Adrenal gland (tissue), 12 donors: ENCODE results near the gene ZSWIM8. TPM values are rescaled to one million over a fixed set of nuclear protein-coding genes. Genes with fewer than 3 reads are reported as not detected.

Experiments used
- DNase-seq, 7 donors: peaks; one replicate each; pipeline ENCODE4 v3.0.0-alpha.2; 2019 to 2020
- H3K27ac ChIP-seq, 5 donors: fragments of 200-600 bp; sonication (generic) in 4 of 5; 1 replicate in 3 of 5; 2 replicates in 2 of 5; pipeline versions ENCODE4 v1.5.1 to v1.8.0; 2016 to 2020; ENCODE audit warnings: mild to moderate bottlenecking in 1 of 5
- H3K27me3 ChIP-seq: fragments of 200-600 bp; 2 replicates; pipeline ENCODE4 v1.8.0; 2021
- H3K36me3 ChIP-seq, 2 donors: fragments of 200-600 bp; replicated peaks in 1 of 2; 1 replicate in 1 of 2; 2 replicates in 1 of 2; pipeline versions ENCODE4 v1.5.1 to v1.8.0; 2018 to 2022
- H3K4me1 ChIP-seq, 2 donors: fragments of 200-600 bp; replicated peaks in 1 of 2; 1 replicate in 1 of 2; 2 replicates in 1 of 2; pipeline versions ENCODE4 v1.5.1 to v1.8.0; 2018 to 2021
- H3K4me3 ChIP-seq, 4 donors: fragments of 200-600 bp; sonication (generic) in 3 of 4; one replicate each; pipeline ENCODE4 v1.5.1; 2016 to 2018
- H3K9me3 ChIP-seq, 3 donors: fragments of 200-600 bp; sonication (generic) in 1 of 3; replicated peaks in 1 of 3; 1 replicate in 2 of 3; 2 replicates in 1 of 3; pipeline versions ENCODE4 v1.5.1 to v1.8.0; 2016 to 2021
- CTCF ChIP-seq, 6 experiments: fragments of 450-650 bp in 4 of 6; fragments of 200-600 bp in 2 of 6; sonication (generic) in 1 of 6; IDR thresholded peaks; 1 replicate in 5 of 6; 2 replicates in 1 of 6; pipeline versions ENCODE4 v1.5.1 to v1.8.0; 2016 to 2021; ENCODE audit warnings: antibody characterized with exemption in 6 of 6, mild to moderate bottlenecking in 2 of 6, moderate library complexity in 1 of 6
- POLR2A ChIP-seq, 2 donors: fragments of 450-650 bp; IDR thresholded peaks; one replicate each; pipeline ENCODE4 v1.6.1; 2017; ENCODE audit warnings: antibody characterized with exemption in 2 of 2, mild to moderate bottlenecking in 2 of 2, moderate library complexity in 1 of 2
- WGBS, 4 donors: extraction: QIAGEN DNeasy Blood & Tissue Kit in 2 of 4; methylation state at CpG; one replicate each; pipeline versions ENCODE4 v1.1.5 to v1.1.7; 2013 to 2017; 5-methylcytosine and 5-hydroxymethylcytosine counted together
- intact Hi-C, 2 donors: fragments of 100-400 bp; cut with DNase I; formaldehyde crosslinking; loops; one replicate each; pipeline versions ENCODE4 v1.14.1 to v1.15.0; 2022 to 2023
- polyA plus RNA-seq, 3 donors: library from polyadenylated mRNA; stranded (reverse); fragments of 200-250 nt in 2 of 3; fragments of 350-450 nt in 1 of 3; fragmentation: Illumina TruSeq in 1 of 3; extraction: RNeasy Lipid Tissue Mini Kit (QIAGEN cat#74804) in 1 of 3; gene quantifications; one replicate each; pipeline ENCODE4 v1.2.3, GENCODE V29; 2013 to 2014
- small RNA-seq, 2 donors: library from RNA; depleted of rRNA; stranded (forward); fragments of <200 nt; gene quantifications; one replicate each; pipeline ENCODE3, GENCODE V24; 2016
- total RNA-seq, 9 donors: library from RNA; depleted of rRNA in 4 of 9; stranded (reverse); fragments of >200 nt in 4 of 9; fragments of 120-200 nt in 1 of 9; fragmentation: NEBNext Ultra II Directional in 1 of 9; extraction: Animal tissue kit (Norgen Biotek cat#: 25700) in 1 of 9; gene quantifications; one replicate each; pipeline versions ENCODE4 v1.1.0 to v1.2.4, GENCODE V29; 2013 to 2023
- donor health status: healthy with polysubstance abuse.
- donor health status: Bipolar disorder and iron deficiency.
- donor health status: DM: yes; HTN: yes; CAD: no.
- donor health status: DM: no; HTN: no; CAD: no.
- donor health status: DM: no; HTN: no; CAD: no.
- donor health status: DM: yes; HTN: yes; CAD: no.

Gene ZSWIM8
- total and polyA plus RNA-seq, 12 donors = 55.7 to 714 (median 114) TPM

GRCh38 chr10:73847031-73847430 is 61.6 kb downstream of the ZSWIM8 start:
- no peak overlapping the region for H3K27ac ChIP-seq
- intact Hi-C loops = loop anchor here in 1 of 2 donors (5.0 kb wide), 1 partner anchor 35 kb away; no protein-coding TSS in a partner anchor
- no peaks in the 10 kb centered on the region for H3K9me3 ChIP-seq
- no peak overlapping the region for H3K4me3 ChIP-seq
- 92 to 100% (median 93%) methylated on average over 3 to 7 of the region's 7 CpGs for WGBS, 4 donors
- H3K36me3 ChIP-seq = peaks cover 0 to 44% of the 10 kb centered on the region in 2 donors
- no peaks in the 10 kb centered on the region for H3K4me1 ChIP-seq
- no peak for DNase-seq
- TF ChIP-seq POLR2A (IDR thresholded peaks at IDR 0.05) (no peak), CTCF (IDR thresholded peaks at IDR 0.05) (no peak)
- no peaks in the 10 kb centered on the region for H3K27me3 ChIP-seq

- Histone ChIP-seq H3K27ac (peak overlapping the region in 1 of 5 donors; percentile 20), H3K27me3 (no peaks in the 10 kb centered on the region), H3K9me3 (no peaks in the 10 kb centered on the region), H3K4me3 (no peak overlapping the region), H3K36me3 (peaks cover 0 to 40% of the 10 kb centered on the region in 2 donors), H3K4me1 (no peaks in the 10 kb centered on the region)
- peak; percentile 69 to 94 (median 83) for DNase-seq
- TF ChIP-seq POLR2A (IDR thresholded peaks at IDR 0.05) (no peak), CTCF (IDR thresholded peaks at IDR 0.05) (peak; percentile 98 to 100 (median 99))
- intact Hi-C loops = loop anchor here (2.0 to 5.0 kb wide), 2 partner anchors 30 to 33 kb away; no protein-coding TSS in a partner anchor
- WGBS, 4 donors = 29 to 39% (median 38%) methylated on average over 17 of the region's 17 CpGs
Observed at GRCh38 chr10:73848821-73849489, 63.5 kb downstream of the ZSWIM8 start.

- H3K4me1 ChIP-seq = no peaks in the 10 kb centered on the region
- intact Hi-C loops = no loop called here
- H3K36me3 ChIP-seq = peaks cover 0 to 40% of the 10 kb centered on the region in 2 donors
- no peak overlapping the region for H3K4me3 ChIP-seq
- H3K9me3 ChIP-seq = no peaks in the 10 kb centered on the region
- DNase-seq = no peak
- WGBS, 4 donors = 75 to 87% (median 82%) methylated on average over 7 to 8 of the region's 8 CpGs
- peak overlapping the region in 1 of 5 donors; percentile 4 for H3K27ac ChIP-seq
- TF ChIP-seq CTCF (IDR thresholded peaks at IDR 0.05) = no peak
- TF ChIP-seq POLR2A (IDR thresholded peaks at IDR 0.05) = no peak
- H3K27me3 ChIP-seq = no peaks in the 10 kb centered on the region
Observed at GRCh38 chr10:73850211-73850610, 64.8 kb downstream of the ZSWIM8 start.

GRCh38 chr10:73850863-73851461 is 65.6 kb downstream of the ZSWIM8 start:
- no peak overlapping the region for H3K4me3 ChIP-seq
- DNase-seq = no peak
- H3K4me1 ChIP-seq = no peaks in the 10 kb centered on the region
- WGBS, 4 donors = 64 to 92% (median 71%) methylated on average over 6 to 15 of the region's 15 CpGs
- no peak for TF ChIP-seq POLR2A (IDR thresholded peaks at IDR 0.05)
- intact Hi-C loops = no loop called here
- no peaks in the 10 kb centered on the region for H3K27me3 ChIP-seq
- no peaks in the 10 kb centered on the region for H3K9me3 ChIP-seq
- peak overlapping the region in 1 of 5 donors; percentile 13 for H3K27ac ChIP-seq
- H3K36me3 ChIP-seq = peaks cover 0 to 40% of the 10 kb centered on the region in 2 donors

Small RNA genes lying within 50 kb of the gene (small RNA-seq; reads per million reads assigned to genes)
- gene AC022400.4 = 0 reads per million in 2 donors
- gene AC022400.9 = 0 reads per million in 2 donors
- 0 reads per million in 2 donors for gene ZSWIM8-AS1

Other genes with a start within 250 kb of the ZSWIM8 start
- 10 to 100 TPM; 10.0 to 26.8 (median 17.5) TPM for gene USP54, start 194.3 kb upstream of the ZSWIM8 start, total RNA-seq
- 10 to 100 TPM in 1 of 3 donors, 1 to 10 TPM in 2; 7.3 to 11.6 (median 7.8) TPM for gene USP54, start 194.3 kb upstream of the ZSWIM8 start, polyA plus RNA-seq
- 1 to 10 TPM in 2 of 9 donors, under 1 TPM in 7; 0.18 to 4.2 (median 0.48) TPM for gene MYOZ1, start 144.1 kb upstream of the ZSWIM8 start, total RNA-seq
- under 1 TPM; 0.40 to 0.74 (median 0.48) TPM for gene MYOZ1, start 144.1 kb upstream of the ZSWIM8 start, polyA plus RNA-seq
- gene SYNPO2L, start 129.6 kb upstream of the ZSWIM8 start, total RNA-seq = 1 to 10 TPM in 3 of 9 donors, under 1 TPM in 4, not detected in 2; 0.06 to 4.3 (median 0.65) TPM
- under 1 TPM; 0.27 to 0.48 (median 0.32) TPM for gene SYNPO2L, start 129.6 kb upstream of the ZSWIM8 start, polyA plus RNA-seq
- gene AGAP5, start 87.5 kb upstream of the ZSWIM8 start, total RNA-seq = 10 to 100 TPM in 3 of 9 donors, 1 to 10 TPM in 6; 4.6 to 16.1 (median 7.1) TPM
- 10 to 100 TPM in 2 of 3 donors, 1 to 10 TPM in 1; 5.8 to 19.0 (median 13.3) TPM for gene AGAP5, start 87.5 kb upstream of the ZSWIM8 start, polyA plus RNA-seq
- 100 to 1,000 TPM in 3 of 9 donors, 10 to 100 TPM in 6; 61.3 to 133 (median 86.4) TPM for gene SEC24C, start 41.2 kb upstream of the ZSWIM8 start, total RNA-seq
- gene SEC24C, start 41.2 kb upstream of the ZSWIM8 start, polyA plus RNA-seq = 100 to 1,000 TPM in 1 of 3 donors, 10 to 100 TPM in 2; 38.4 to 109 (median 52.7) TPM
- 10 to 100 TPM; 31.7 to 72.0 (median 40.8) TPM for gene CHCHD1, start 3.6 kb upstream of the ZSWIM8 start, total RNA-seq
- gene CHCHD1, start 3.6 kb upstream of the ZSWIM8 start, polyA plus RNA-seq = 10 to 100 TPM; 57.4 to 83.1 (median 63.2) TPM
- 10 to 100 TPM; 13.0 to 67.0 (median 41.4) TPM for gene NDST2, start 26.0 kb downstream of the ZSWIM8 start, total RNA-seq
- 10 to 100 TPM; 14.5 to 23.0 (median 21.9) TPM for gene NDST2, start 26.0 kb downstream of the ZSWIM8 start, polyA plus RNA-seq
- 10 to 100 TPM; 12.7 to 27.3 (median 22.1) TPM for gene CAMK2G, start 88.9 kb downstream of the ZSWIM8 start, total RNA-seq
- 10 to 100 TPM; 16.3 to 19.7 (median 19.7) TPM for gene CAMK2G, start 88.9 kb downstream of the ZSWIM8 start, polyA plus RNA-seq
- gene PLAU, start 125.5 kb downstream of the ZSWIM8 start, total RNA-seq = 10 to 100 TPM in 2 of 9 donors, 1 to 10 TPM in 6, under 1 TPM in 1; 0.94 to 10.6 (median 7.4) TPM
- 10 to 100 TPM in 1 of 3 donors, 1 to 10 TPM in 2; 2.6 to 19.4 (median 3.7) TPM for gene PLAU, start 125.5 kb downstream of the ZSWIM8 start, polyA plus RNA-seq
- gene VCL, start 212.5 kb downstream of the ZSWIM8 start, total RNA-seq = 10 to 100 TPM; 30.6 to 90.7 (median 47.4) TPM
- 10 to 100 TPM; 14.3 to 36.4 (median 16.7) TPM for gene VCL, start 212.5 kb downstream of the ZSWIM8 start, polyA plus RNA-seq